H1 (cell line): Measurements from ENCODE around the gene VAMP4. TPM values are rescaled to one million over a fixed set of nuclear protein-coding genes. Genes with fewer than 3 reads are reported as not detected.

Experiments
- CTCF ChIA-PET: fragments of 300-600 bp; sonication (Branson Sonifier 250); formaldehyde crosslinking; loops from one replicate; lab custom pipeline; 2021; ENCODE audit not compliant: partially characterized antibody; lab: Charles Lee
- POLR2A ChIA-PET: fragments of 300-600 bp; sonication (Branson Sonifier 250); formaldehyde crosslinking; loops from one replicate; lab custom pipeline; 2021; ENCODE audit warnings: inconsistent platforms; ENCODE audit not compliant: partially characterized antibody; lab: Charles Lee
- DNase-seq, 2 experiments: peaks; one replicate each; pipeline versions ENCODE4 v3.0.0 to v3.0.0-alpha.2; 2010 to 2022; ENCODE audit warnings: low spot score in 2 of 2, low read depth in 1 of 2, mixed read lengths in 1 of 2
- FAIRE-seq: peaks from 2 replicates; lab custom pipeline; 2011; peaks lifted over from hg19 to GRCh38; lab: Jason Lieb, UNC
- H2AFZ ChIP-seq: 2 replicates; pipeline ENCODE4 v1.8.1; 2012; ENCODE audit warnings: low read length, inconsistent platforms
- H2AK5ac ChIP-seq: 2 replicates; pipeline ENCODE4 v1.6.1; 2013; ENCODE audit warnings: low read depth, low read length
- H2BK120ac ChIP-seq: replicated peaks from 2 replicates; pipeline ENCODE3; 2013; ENCODE audit warnings: low read depth, low read length, inconsistent platforms
- H2BK12ac ChIP-seq: 2 replicates; pipeline ENCODE4 v1.6.1; 2013; ENCODE audit warnings: low read depth, low read length
- H2BK15ac ChIP-seq: 2 replicates; pipeline ENCODE4 v1.6.1; 2013; ENCODE audit warnings: low read length
- H2BK20ac ChIP-seq: 2 replicates; pipeline ENCODE4 v1.6.1; 2013; ENCODE audit warnings: low read length
- H2BK5ac ChIP-seq: 2 replicates; pipeline ENCODE4 v1.6.1; 2013; ENCODE audit warnings: low read depth, low read length
- H3K14ac ChIP-seq: 2 replicates; pipeline ENCODE4 v1.6.1; 2013; ENCODE audit warnings: inconsistent platforms; ENCODE audit not compliant: insufficient read length
- H3K18ac ChIP-seq: 2 replicates; pipeline ENCODE4 v1.6.1; 2013; ENCODE audit warnings: low read length; ENCODE audit errors: extremely low read depth
- H3K23ac ChIP-seq: 2 replicates; pipeline ENCODE4 v1.6.1; 2013; ENCODE audit warnings: inconsistent platforms; ENCODE audit not compliant: insufficient read length
- H3K23me2 ChIP-seq: 2 replicates; pipeline ENCODE4 v1.6.1; 2013; ENCODE audit warnings: low read depth, low read length
- H3K27ac ChIP-seq: 2 replicates; pipeline ENCODE4 v1.6.1; 2011; ENCODE audit warnings: low read depth, low read length, inconsistent platforms
- H3K27me3 ChIP-seq, 4 experiments: replicated peaks in 1 of 4; 1 replicate in 1 of 4; 2 replicates in 3 of 4; pipeline versions ENCODE4 v1.6.1 to v1.8.1; 2011 to 2013; ENCODE audit warnings: low read length in 3 of 4, mild to moderate bottlenecking in 3 of 4, inconsistent platforms in 2 of 4, mixed read lengths in 2 of 4, moderate library complexity in 1 of 4; ENCODE audit not compliant: control insufficient read depth in 3 of 4, insufficient read depth in 3 of 4; ENCODE audit errors: extremely low read depth in 1 of 4
- H3K36me3 ChIP-seq, 4 experiments: 2 replicates each; pipeline versions ENCODE4 v1.6.1 to v1.8.1; 2011 to 2013; ENCODE audit warnings: mild to moderate bottlenecking in 4 of 4, low read length in 3 of 4, moderate library complexity in 2 of 4, control low read depth in 1 of 4, inconsistent platforms in 1 of 4; ENCODE audit not compliant: insufficient read depth in 4 of 4, control insufficient read depth in 2 of 4
- H3K4ac ChIP-seq: replicated peaks from 2 replicates; pipeline ENCODE3; 2013; ENCODE audit warnings: low read length, low read depth, mixed read lengths, inconsistent platforms; ENCODE audit not compliant: insufficient read length
- H3K4me1 ChIP-seq, 4 experiments: replicated peaks in 1 of 4; 1 replicate in 1 of 4; 2 replicates in 3 of 4; pipeline versions ENCODE4 v1.6.1 to v1.8.1; 2011 to 2013; ENCODE audit warnings: low read length in 3 of 4, inconsistent platforms in 2 of 4, mixed read lengths in 1 of 4; ENCODE audit not compliant: insufficient read depth in 4 of 4, control insufficient read depth in 3 of 4
- H3K4me2 ChIP-seq, 2 experiments: 2 replicates each; pipeline versions ENCODE4 v1.6.1 to v1.8.1; 2011 to 2013; ENCODE audit warnings: low read depth in 2 of 2, low read length in 2 of 2, control low read depth in 1 of 2, inconsistent platforms in 1 of 2, mild to moderate bottlenecking in 1 of 2; ENCODE audit not compliant: insufficient read depth in 1 of 2
- H3K4me3 ChIP-seq, 4 experiments: fragments of 200-600, 300-600 bp in 1 of 4; sonication (generic), shearing (Covaris generic), sonication (Bioruptor Twin) in 1 of 4; 2 replicates each; pipeline versions ENCODE4 v1.5.1 to v1.8.1; 2011 to 2016; ENCODE audit warnings: low read length in 4 of 4, low read depth in 3 of 4, control low read depth in 2 of 4, inconsistent platforms in 2 of 4, mild to moderate bottlenecking in 2 of 4, mixed read lengths in 1 of 4, moderate library complexity in 1 of 4; ENCODE audit not compliant: insufficient read depth in 2 of 4; ENCODE audit errors: extremely low read depth in 1 of 4
- H3K56ac ChIP-seq: replicated peaks from 2 replicates; pipeline ENCODE3; 2013; ENCODE audit warnings: low read depth, mild to moderate bottlenecking, mixed read lengths, low read length, inconsistent platforms; ENCODE audit not compliant: insufficient read length
- H3K79me1 ChIP-seq: 2 replicates; pipeline ENCODE4 v1.6.1; 2013; ENCODE audit warnings: low read depth, low read length, control low read depth
- H3K79me2 ChIP-seq, 2 experiments: 2 replicates each; pipeline versions ENCODE4 v1.6.1 to v1.8.1; 2012 to 2013; ENCODE audit warnings: low read length in 2 of 2, mild to moderate bottlenecking in 2 of 2, inconsistent platforms in 1 of 2; ENCODE audit not compliant: insufficient read depth in 2 of 2, control insufficient read depth in 1 of 2
- H3K9ac ChIP-seq, 4 experiments: replicated peaks in 1 of 4; 1 replicate in 1 of 4; 2 replicates in 3 of 4; pipeline versions ENCODE4 v1.6.1 to v1.8.1; 2011 to 2013; ENCODE audit warnings: low read depth in 3 of 4, low read length in 3 of 4, control low read depth in 2 of 4, mild to moderate bottlenecking in 2 of 4, moderate library complexity in 2 of 4, inconsistent platforms in 1 of 4; ENCODE audit errors: extremely low read depth in 1 of 4
- H3K9me3 ChIP-seq, 2 experiments: 2 replicates each; pipeline versions ENCODE4 v1.6.1 to v1.8.1; 2012 to 2013; ENCODE audit warnings: mild to moderate bottlenecking in 2 of 2, moderate library complexity in 2 of 2, control low read depth in 1 of 2, inconsistent platforms in 1 of 2, low read depth in 1 of 2, low read length in 1 of 2, mixed read lengths in 1 of 2; ENCODE audit not compliant: insufficient read depth in 2 of 2
- H4K20me1 ChIP-seq, 2 experiments: replicated peaks in 1 of 2; 2 replicates each; pipeline versions ENCODE3 to v1.8.1; 2011 to 2013; ENCODE audit warnings: inconsistent platforms in 2 of 2, low read length in 2 of 2, mild to moderate bottlenecking in 1 of 2; ENCODE audit not compliant: insufficient read depth in 2 of 2, control insufficient read depth in 1 of 2
- H4K5ac ChIP-seq: 2 replicates; pipeline ENCODE4 v1.6.1; 2013; ENCODE audit warnings: low read length, low read depth, mixed read lengths, inconsistent platforms; ENCODE audit not compliant: insufficient read length
- H4K8ac ChIP-seq: 2 replicates; pipeline ENCODE4 v1.8.0; 2013; ENCODE audit warnings: mild to moderate bottlenecking, moderate library complexity, low read length, inconsistent platforms; ENCODE audit not compliant: insufficient read depth; ENCODE audit errors: extremely low read depth
- H4K91ac ChIP-seq: replicated peaks from 2 replicates; pipeline ENCODE3; 2013; ENCODE audit warnings: low read length, mixed read lengths, inconsistent platforms; ENCODE audit not compliant: insufficient read length
- ASH2L ChIP-seq: fragments of 200-600, 300-600 bp; sonication (generic); IDR thresholded peaks from one replicate; pipeline ENCODE4 v1.7.1; 2017; ENCODE audit warnings: low read length
- BACH1 ChIP-seq: IDR thresholded peaks from 2 replicates; pipeline ENCODE4 v1.6.1; 2012; ENCODE audit warnings: low read length, improper control_type of control experiment
- CBX8 ChIP-seq: fragments of 300-800, 300-1000 bp; sonication (generic); IDR thresholded peaks from 2 replicates; pipeline ENCODE4 v1.7.1; 2016; ENCODE audit warnings: low read depth, low read length, borderline replicate concordance
- EZH2 ChIP-seq: fragments of 200-600 bp; sonication (generic); IDR thresholded peaks from 2 replicates; pipeline ENCODE4 v1.7.1; 2012; ENCODE audit warnings: low read depth, mild to moderate bottlenecking, moderate library complexity, low read length, inconsistent platforms; ENCODE audit not compliant: severe bottlenecking
- GABPA ChIP-seq: IDR thresholded peaks from 2 replicates; pipeline ENCODE4 v1.6.1; 2011; ENCODE audit warnings: mild to moderate bottlenecking, low read length, moderate library complexity, borderline replicate concordance; ENCODE audit not compliant: insufficient read depth
- HDAC2 ChIP-seq, 2 experiments: fragments of 300-600 bp in 1 of 2; sonication (generic) in 1 of 2; IDR thresholded peaks; 2 replicates each; pipeline ENCODE4 v1.6.1; 2011 to 2012; ENCODE audit warnings: low read depth in 2 of 2, low read length in 2 of 2, mild to moderate bottlenecking in 2 of 2, moderate library complexity in 2 of 2, borderline replicate concordance in 1 of 2, inconsistent platforms in 1 of 2
- KDM1A ChIP-seq: fragments of 200-600, 300-600 bp; sonication (generic); IDR thresholded peaks from 2 replicates; pipeline ENCODE4 v1.7.1; 2016; ENCODE audit warnings: mild to moderate bottlenecking, low read length, borderline replicate concordance
- RNF2 ChIP-seq: fragments of 200-900, 300-1000 bp; sonication (generic); IDR thresholded peaks from 2 replicates; pipeline ENCODE4 v1.7.1; 2016; ENCODE audit warnings: borderline replicate concordance, low read depth, mild to moderate bottlenecking, antibody characterized with exemption, low read length; ENCODE audit not compliant: poor library complexity, severe bottlenecking; ENCODE audit errors: missing control alignments
- SP1 ChIP-seq: IDR thresholded peaks from 2 replicates; pipeline ENCODE4 v1.6.1; 2011; ENCODE audit warnings: low read depth, low read length
- TAF7 ChIP-seq: optimal IDR thresholded peaks from 2 replicates; pipeline ENCODE3; 2011; ENCODE audit warnings: low read depth, mild to moderate bottlenecking, inconsistent platforms, low read length, moderate library complexity, borderline replicate concordance
- ZNF274 ChIP-seq: IDR thresholded peaks from 2 replicates; pipeline ENCODE4 v1.7.0; 2012; ENCODE audit warnings: low read length, borderline replicate concordance; ENCODE audit errors: extremely low read depth
- WGBS, 2 experiments: shearing (Covaris generic) in 1 of 2; methylation state at CpG; one replicate each; pipeline versions ENCODE4 v1.1.6 to v1.1.7; 2013 to 2015; ENCODE audit warnings: low lambda C conversion rate in 2 of 2, mixed read lengths in 2 of 2, inconsistent platforms in 1 of 2, low coverage in 1 of 2, missing lambda C conversion rate in 1 of 2; ENCODE audit not compliant: insufficient replicate concordance in 2 of 2, insufficient coverage in 1 of 2, insufficient read length in 1 of 2; ENCODE audit errors: extremely low coverage in 1 of 2, missing lambda C conversion rate in 1 of 2; 5-methylcytosine and 5-hydroxymethylcytosine counted together
- polyA plus RNA-seq, 7 experiments: library from polyadenylated mRNA; depleted of rRNA in 3 of 7; stranded (reverse) in 5 of 7; unstranded in 2 of 7; fragments of >200 nt in 5 of 7; fragments of 200-250 nt in 2 of 7; gene quantifications; 1 replicate in 5 of 7; 2 replicates in 1 of 7; 4 replicates in 1 of 7; pipeline versions ENCODE4 v1.2.1 to v1.2.3, GENCODE V29; 2011 to 2013; ENCODE audit warnings: missing spikeins in 2 of 7, mixed read lengths in 2 of 7
- total RNA-seq: library from RNA; stranded (reverse); fragmentation: NEBNext Ultra II Directional; extraction: Animal tissue kit (Norgen Biotek cat#: 25700); gene quantifications from 2 replicates; pipeline ENCODE4 v1.2.1, GENCODE V29; 2021

The VAMP4 gene
- total and polyA plus RNA-seq, 2 of the 8 experiments (the other 6 are each of a cell fraction or from before 2014, with no cell fraction given): 1.6 to 13.9 TPM

DNA sequence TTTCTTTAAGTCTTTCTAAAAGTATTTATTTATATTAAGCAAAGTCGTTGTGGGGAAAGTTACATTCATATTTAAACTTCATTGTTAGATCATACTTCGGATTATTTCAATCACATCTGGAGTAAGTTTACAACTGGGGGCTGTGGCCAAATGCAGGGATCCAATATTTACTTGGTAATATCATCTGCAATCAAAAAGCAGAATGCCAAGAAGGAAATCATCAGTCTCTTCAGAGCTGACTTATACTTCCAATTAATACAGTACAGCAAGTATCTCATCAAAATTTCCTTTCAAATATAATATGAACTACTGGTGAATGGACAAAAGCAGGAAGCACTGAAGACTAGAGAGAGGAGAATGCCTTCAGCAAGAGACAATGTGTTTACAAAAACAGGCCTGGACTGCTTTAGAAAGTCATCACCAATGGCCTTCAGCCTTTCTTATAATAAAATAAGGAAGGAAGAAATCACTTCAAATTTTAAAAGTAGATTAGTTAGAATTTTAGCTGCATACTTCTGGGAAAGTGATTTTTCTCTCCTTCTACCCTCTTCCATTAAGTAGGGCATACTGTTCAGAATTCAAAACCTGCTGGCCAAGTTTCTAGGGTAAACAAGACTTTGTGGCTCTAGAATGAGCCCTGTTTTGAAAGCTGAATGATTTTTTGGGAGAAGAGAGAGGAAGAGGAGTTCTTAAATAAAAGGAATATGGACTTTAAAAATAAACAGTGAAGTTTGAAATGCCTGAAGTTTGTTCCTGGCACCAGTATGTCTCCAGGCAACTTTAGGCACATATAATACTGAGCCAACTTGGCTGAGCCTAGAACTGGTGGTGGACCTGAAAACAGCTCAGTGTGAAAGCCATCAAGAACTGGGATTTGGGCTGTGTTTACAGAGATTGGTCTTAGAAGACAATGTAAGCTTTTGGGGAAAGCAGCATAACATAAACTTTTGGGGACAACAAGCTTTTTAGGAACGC lies 67.1 kb downstream of the VAMP4 start:
- Histone ChIP-seq H3K36me3 (no peaks in the 10 kb centered on the region), H3K27ac (no peak overlapping the region), H3K9me3 (no peaks in the 10 kb centered on the region), H2BK15ac (no peak overlapping the region), H2BK120ac (no peak overlapping the region), H4K5ac (no peak overlapping the region), H3K79me2 (no peaks in the 10 kb centered on the region), H2BK20ac (no peak overlapping the region), H2AK5ac (no peak overlapping the region), H3K18ac (no peak overlapping the region), H3K23me2 (no peaks in the 10 kb centered on the region; the same call in 1 of the 2 replicates), H3K4ac (no peak overlapping the region), H3K79me1 (no peaks in the 10 kb centered on the region), H2BK12ac (no peak overlapping the region), H3K56ac (no peak overlapping the region), H3K27me3 (no peaks in the 10 kb centered on the region), H4K20me1 (no peaks in the 10 kb centered on the region), H2AFZ (no peak overlapping the region), H3K14ac (no peak overlapping the region), H3K4me3 (no peak overlapping the region), H2BK5ac (no peak overlapping the region), H3K4me1 (no peaks in the 10 kb centered on the region), H3K4me2 (no peak overlapping the region), H4K91ac (no peak overlapping the region), H3K9ac (no peak overlapping the region), H4K8ac (no peak overlapping the region), H3K23ac (no peak overlapping the region)
- POLR2A ChIA-PET: no interaction called here
- CTCF ChIA-PET: interaction anchor here (0.7 to 3.8 kb wide), 5 partner anchors 19 to 281 kb away, joined by 3 to 19 read pairs (median 4); no protein-coding TSS in a partner anchor
- DNase-seq (no peak), FAIRE-seq (no peak)
- WGBS, 2 experiments: 76% methylated on average over 3 of the region's 3 CpGs; no CpG with 5 or more reads in 1 of the 2 experiments
- TF ChIP-seq GABPA (no peak), SP1 (no peak), BACH1 (no peak), KDM1A (no peak), ASH2L (no peak), CBX8 (no peak), EZH2 (no peak), ZNF274 (no peak), TAF7 (no peak), HDAC2 (IDR thresholded peaks at IDR 0.05; ENCODE audit: borderline replicate concordance in 1 of 2, low read depth in 2 of 2, low read length in 2 of 2) (no peak), RNF2 (no peak)
